Tibial nerve (tissue), 4 donors: ENCODE results near the gene MRPS23.

ENCODE experiments used
- EP300 ChIP-seq, 2 donors: sonication (generic); formaldehyde crosslinking; IDR thresholded peaks; one replicate each; pipeline ENCODE4 v1.6.1; 2017; ENCODE audit warnings: antibody characterized with exemption in 2 of 2, mild to moderate bottlenecking in 1 of 2
- POLR2A ChIP-seq, 2 donors: fragments of 450-650 bp; IDR thresholded peaks; one replicate each; pipeline ENCODE4 v1.6.1; 2017; ENCODE audit warnings: antibody characterized with exemption in 2 of 2, mild to moderate bottlenecking in 2 of 2, moderate library complexity in 2 of 2
- TF ChIP-seq, protein P1 (sequence below), 5 experiments: fragments of 200-600 bp in 3 of 5; fragments of 450-650 bp in 2 of 5; sonication (generic) in 3 of 5; IDR thresholded peaks; one replicate each; pipeline ENCODE4 v1.5.1; 2016 to 2019; ENCODE audit warnings: antibody characterized with exemption in 5 of 5, mild to moderate bottlenecking in 3 of 5, moderate library complexity in 2 of 5

DNA sequence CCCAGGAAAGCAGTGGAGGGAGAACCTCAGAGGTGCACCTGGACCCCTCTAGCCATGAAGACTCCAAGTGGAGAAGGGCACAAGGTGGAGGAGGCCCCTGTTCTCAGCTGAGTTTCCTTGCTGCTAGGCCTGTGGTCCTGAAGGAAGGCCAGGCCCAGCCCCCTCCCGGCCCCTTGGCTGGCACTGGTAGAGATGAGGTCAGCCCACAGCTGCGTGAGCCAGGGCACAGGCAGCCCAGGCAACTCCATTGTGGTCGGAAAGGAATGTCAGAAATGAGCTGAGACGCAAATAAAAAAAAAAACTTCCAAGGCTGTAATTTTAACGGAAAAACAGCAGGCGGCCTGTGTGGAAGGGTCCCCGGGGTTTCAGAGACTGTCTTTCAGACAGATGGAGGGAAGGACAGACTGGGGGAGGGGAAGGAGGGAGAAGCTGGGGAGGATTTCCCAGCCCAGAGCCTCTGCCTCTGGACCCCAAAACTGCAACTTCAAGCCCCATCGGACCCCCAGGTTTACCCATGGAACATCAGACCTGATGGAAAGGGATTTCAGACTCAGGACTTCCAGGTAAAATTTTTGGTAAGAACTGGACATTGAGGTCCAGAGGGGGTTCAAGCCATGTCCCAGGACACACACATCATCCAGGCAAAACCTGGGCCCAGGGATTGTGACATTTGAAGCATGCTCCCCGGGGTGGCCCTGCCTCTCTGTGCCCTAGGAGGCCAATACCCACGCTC is 25.6 kb upstream of the MRPS23 start:
- TF ChIP-seq, protein P1, sequence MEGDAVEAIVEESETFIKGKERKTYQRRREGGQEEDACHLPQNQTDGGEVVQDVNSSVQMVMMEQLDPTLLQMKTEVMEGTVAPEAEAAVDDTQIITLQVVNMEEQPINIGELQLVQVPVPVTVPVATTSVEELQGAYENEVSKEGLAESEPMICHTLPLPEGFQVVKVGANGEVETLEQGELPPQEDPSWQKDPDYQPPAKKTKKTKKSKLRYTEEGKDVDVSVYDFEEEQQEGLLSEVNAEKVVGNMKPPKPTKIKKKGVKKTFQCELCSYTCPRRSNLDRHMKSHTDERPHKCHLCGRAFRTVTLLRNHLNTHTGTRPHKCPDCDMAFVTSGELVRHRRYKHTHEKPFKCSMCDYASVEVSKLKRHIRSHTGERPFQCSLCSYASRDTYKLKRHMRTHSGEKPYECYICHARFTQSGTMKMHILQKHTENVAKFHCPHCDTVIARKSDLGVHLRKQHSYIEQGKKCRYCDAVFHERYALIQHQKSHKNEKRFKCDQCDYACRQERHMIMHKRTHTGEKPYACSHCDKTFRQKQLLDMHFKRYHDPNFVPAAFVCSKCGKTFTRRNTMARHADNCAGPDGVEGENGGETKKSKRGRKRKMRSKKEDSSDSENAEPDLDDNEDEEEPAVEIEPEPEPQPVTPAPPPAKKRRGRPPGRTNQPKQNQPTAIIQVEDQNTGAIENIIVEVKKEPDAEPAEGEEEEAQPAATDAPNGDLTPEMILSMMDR (IDR thresholded peaks at IDR 0.05), result peak; percentile 26 to 71 (median 64)
- TF ChIP-seq POLR2A (IDR thresholded peaks at IDR 0.05) (no peak), EP300 (IDR thresholded peaks at IDR 0.05) (peak; percentile 39 to 88)
